ENCODE data around the gene ATXN10. TPM values are rescaled to one million over a fixed set of nuclear protein-coding genes. Genes with fewer than 3 reads are reported as not detected.

The ATXN10 gene
- total and polyA plus RNA-seq, 2 of the 8 experiments (the other 6 are each of a cell fraction or from before 2014, with no cell fraction given) = 134 to 210 TPM

GRCh38 chr22:45893516-45893915 is 221.9 kb downstream of the ATXN10 start:
- TF ChIP-seq HDAC2 (IDR thresholded peaks at IDR 0.05; ENCODE audit: borderline replicate concordance in 1 of 2, low read depth in 2 of 2, low read length in 2 of 2) (no peak), BRCA1 (IDR thresholded peaks at IDR 0.05; ENCODE audit: low read depth, low read length) (no peak), EZH2 (IDR thresholded peaks at IDR 0.05; ENCODE audit: low read depth, low read length, severe bottlenecking) (no peak), FOSL1 (IDR thresholded peaks at IDR 0.05; ENCODE audit: insufficient read depth, low read depth, low read length) (no peak), HDAC6 (IDR thresholded peaks at IDR 0.05; ENCODE audit: low read depth, low read length) (no peak), JUN (IDR thresholded peaks at IDR 0.05; ENCODE audit: low read depth, low read length) (no peak), RXRA (IDR thresholded peaks at IDR 0.05; ENCODE audit: insufficient read depth, low read depth, low read length) (no peak), ZNF274 (IDR thresholded peaks at IDR 0.05; ENCODE audit: borderline replicate concordance, extremely low read depth, low read length) (no peak), POLR2A (IDR thresholded peaks at IDR 0.05; ENCODE audit: control extremely low read depth in 1 of 2, low read depth in 2 of 2, low read length in 2 of 2) (no peak), ATF2 (IDR thresholded peaks at IDR 0.05; ENCODE audit: low read length) (no peak), POLR2AphosphoS5 (IDR thresholded peaks at IDR 0.05; ENCODE audit: low read depth, low read length) (no peak), GABPA (IDR thresholded peaks at IDR 0.05; ENCODE audit: borderline replicate concordance, insufficient read depth, low read length) (no peak)
- no peak overlapping the region for H2BK20ac ChIP-seq (ENCODE audit: low read length)
- no peak overlapping the region for H3K23ac ChIP-seq (ENCODE audit: insufficient read length)
- H3K79me2 ChIP-seq (ENCODE audit: control insufficient read depth in 1 of 2, insufficient read depth in 2 of 2, low read length in 2 of 2) = no peaks in the 10 kb centered on the region
- no peak overlapping the region for H2AK5ac ChIP-seq (ENCODE audit: low read depth, low read length)
- no peak overlapping the region for H3K27ac ChIP-seq (ENCODE audit: low read depth, low read length)
- no peak overlapping the region for H3K18ac ChIP-seq (ENCODE audit: extremely low read depth, low read length)
- H2BK15ac ChIP-seq (ENCODE audit: low read length) = no peak overlapping the region
- no peak overlapping the region for H4K91ac ChIP-seq (replicated peaks; ENCODE audit: insufficient read length, low read length)
- DNase-seq (ENCODE audit: low read depth in 1 of 2, low spot score in 2 of 2) (no peak), FAIRE-seq (no peak)
- no peaks in the 10 kb centered on the region for H3K79me1 ChIP-seq (ENCODE audit: low read depth, low read length)
- H2BK5ac ChIP-seq (ENCODE audit: low read depth, low read length) = no peak overlapping the region
- no peak overlapping the region for H3K4ac ChIP-seq (replicated peaks; ENCODE audit: insufficient read length, low read depth, low read length)
- 78% methylated on average over 9 of the region's 9 CpGs; no CpG with 5 or more reads in 1 of the 2 experiments for WGBS, 2 experiments (ENCODE audit: extremely low coverage in 1 of 2, insufficient coverage in 1 of 2, insufficient read length in 1 of 2, insufficient replicate concordance in 2 of 2, low coverage in 1 of 2, low lambda C conversion rate in 2 of 2, missing lambda C conversion rate in 1 of 2)
- no peak overlapping the region for H4K8ac ChIP-seq (ENCODE audit: extremely low read depth, insufficient read depth, low read length)
- no peak overlapping the region for H2BK120ac ChIP-seq (replicated peaks; ENCODE audit: low read depth, low read length)
- peaks cover 0 to 20% (median 14%) of the 10 kb centered on the region in 4 experiments; a peak in 6 of 7 replicates for H3K4me1 ChIP-seq (replicated peaks in 1 of 4; ENCODE audit: control insufficient read depth in 3 of 4, insufficient read depth in 4 of 4, low read length in 3 of 4)
- no peak overlapping the region for H4K5ac ChIP-seq (ENCODE audit: insufficient read length, low read depth, low read length)
- ChIA-PET CTCF (ENCODE audit: partially characterized antibody) (interaction anchor here (1.2 to 6.6 kb wide), 3 partner anchors 16 to 101 kb away, joined by 3 to 39 read pairs (median 11); no protein-coding TSS in a partner anchor), POLR2A (ENCODE audit: partially characterized antibody) (interaction anchor here (1.2 kb wide), 1 partner anchor 17 kb away, joined by 3 read pairs; no protein-coding TSS in a partner anchor)
- H3K9ac ChIP-seq (replicated peaks in 1 of 4; ENCODE audit: extremely low read depth in 1 of 4, low read depth in 3 of 4, low read length in 3 of 4) = no peak overlapping the region
- no peak overlapping the region for H3K4me3 ChIP-seq (ENCODE audit: extremely low read depth in 1 of 4, insufficient read depth in 2 of 4, low read depth in 3 of 4, low read length in 4 of 4)
- H3K9me3 ChIP-seq (ENCODE audit: insufficient read depth in 2 of 2, low read depth in 1 of 2, low read length in 1 of 2) = no peaks in the 10 kb centered on the region
- H2BK12ac ChIP-seq (ENCODE audit: low read depth, low read length) = no peak overlapping the region
- no peak overlapping the region for H3K14ac ChIP-seq (ENCODE audit: insufficient read length)
- peaks cover 0 to 2% of the 10 kb centered on the region in 2 experiments for H4K20me1 ChIP-seq (replicated peaks in 1 of 2; ENCODE audit: control insufficient read depth in 1 of 2, insufficient read depth in 2 of 2, low read length in 2 of 2)
- H3K4me2 ChIP-seq (ENCODE audit: insufficient read depth in 1 of 2, low read depth in 2 of 2, low read length in 2 of 2) = no peak overlapping the region
- no peaks in the 10 kb centered on the region for H3K36me3 ChIP-seq (ENCODE audit: control insufficient read depth in 2 of 4, insufficient read depth in 4 of 4, low read length in 3 of 4)
- peaks cover 0 to 7% (median under 1%) of the 10 kb centered on the region in 4 experiments; a peak in 3 of 7 replicates for H3K27me3 ChIP-seq (replicated peaks in 1 of 4; ENCODE audit: control insufficient read depth in 3 of 4, extremely low read depth in 1 of 4, insufficient read depth in 3 of 4, low read length in 3 of 4)
- H2AFZ ChIP-seq (ENCODE audit: low read length) = no peak overlapping the region
- no peaks in the 10 kb centered on the region; the same call in 1 of the 2 replicates for H3K23me2 ChIP-seq (ENCODE audit: low read depth, low read length)
- H3K56ac ChIP-seq (replicated peaks; ENCODE audit: insufficient read length, low read depth, low read length) = no peak overlapping the region

Measured in H1 (cell line).